ENCODE data around the gene CDHR2. TPM values are rescaled to one million over a fixed set of nuclear protein-coding genes. Genes with fewer than 3 reads are reported as not detected.

Gene CDHR2
- total RNA-seq, 1 donor from 2014 or later: not detected

DNA sequence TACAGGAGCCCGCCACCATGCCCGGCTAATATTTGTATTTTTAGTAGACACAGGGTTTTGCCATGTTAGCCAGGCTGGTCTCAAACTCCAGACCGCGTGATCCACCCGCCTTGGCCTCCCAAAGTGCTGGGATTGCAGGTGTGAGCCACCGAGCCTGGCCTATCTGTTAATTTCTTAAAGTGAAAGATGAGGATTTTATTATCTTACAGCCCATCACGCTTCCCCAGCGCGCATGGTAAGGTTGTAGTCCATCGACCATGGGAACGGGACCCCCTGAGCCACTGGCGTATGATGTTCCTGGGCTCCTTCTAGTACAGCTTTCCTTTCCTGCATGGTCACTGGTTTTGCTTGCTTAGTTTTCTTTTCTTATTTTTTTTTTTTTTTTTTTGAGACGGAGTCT lies 8.7 kb downstream of the CDHR2 start:
- H3K4me1 ChIP-seq: no peaks in the 10 kb centered on the region
- H3K27me3 ChIP-seq: no peaks in the 10 kb centered on the region
- H3K9me3 ChIP-seq: no peaks in the 10 kb centered on the region
- no peaks in the 10 kb centered on the region for H3K36me3 ChIP-seq
- TF ChIP-seq, protein P1, sequence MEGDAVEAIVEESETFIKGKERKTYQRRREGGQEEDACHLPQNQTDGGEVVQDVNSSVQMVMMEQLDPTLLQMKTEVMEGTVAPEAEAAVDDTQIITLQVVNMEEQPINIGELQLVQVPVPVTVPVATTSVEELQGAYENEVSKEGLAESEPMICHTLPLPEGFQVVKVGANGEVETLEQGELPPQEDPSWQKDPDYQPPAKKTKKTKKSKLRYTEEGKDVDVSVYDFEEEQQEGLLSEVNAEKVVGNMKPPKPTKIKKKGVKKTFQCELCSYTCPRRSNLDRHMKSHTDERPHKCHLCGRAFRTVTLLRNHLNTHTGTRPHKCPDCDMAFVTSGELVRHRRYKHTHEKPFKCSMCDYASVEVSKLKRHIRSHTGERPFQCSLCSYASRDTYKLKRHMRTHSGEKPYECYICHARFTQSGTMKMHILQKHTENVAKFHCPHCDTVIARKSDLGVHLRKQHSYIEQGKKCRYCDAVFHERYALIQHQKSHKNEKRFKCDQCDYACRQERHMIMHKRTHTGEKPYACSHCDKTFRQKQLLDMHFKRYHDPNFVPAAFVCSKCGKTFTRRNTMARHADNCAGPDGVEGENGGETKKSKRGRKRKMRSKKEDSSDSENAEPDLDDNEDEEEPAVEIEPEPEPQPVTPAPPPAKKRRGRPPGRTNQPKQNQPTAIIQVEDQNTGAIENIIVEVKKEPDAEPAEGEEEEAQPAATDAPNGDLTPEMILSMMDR (IDR thresholded peaks at IDR 0.05): no peak
- TF ChIP-seq POLR2AphosphoS5 (IDR thresholded peaks at IDR 0.05; ENCODE audit: insufficient read depth in 1 of 2, low read depth in 1 of 2) (no peak), POLR2A (IDR thresholded peaks at IDR 0.05) (no peak)
- intact Hi-C loops (cut with DNase I): no loop called here
- DNase-seq (ENCODE audit: extremely low spot score in 2 of 2): no peak
- no peak overlapping the region for H3K27ac ChIP-seq
- H3K4me3 ChIP-seq: no peak overlapping the region

GRCh38 chr5:176559683-176560082 lies 10.5 kb downstream of the CDHR2 start:
- TF ChIP-seq, protein P1 (IDR thresholded peaks at IDR 0.05): no peak
- TF ChIP-seq POLR2AphosphoS5 (IDR thresholded peaks at IDR 0.05; ENCODE audit: insufficient read depth in 1 of 2, low read depth in 1 of 2) (no peak), POLR2A (IDR thresholded peaks at IDR 0.05) (no peak)

DNA sequence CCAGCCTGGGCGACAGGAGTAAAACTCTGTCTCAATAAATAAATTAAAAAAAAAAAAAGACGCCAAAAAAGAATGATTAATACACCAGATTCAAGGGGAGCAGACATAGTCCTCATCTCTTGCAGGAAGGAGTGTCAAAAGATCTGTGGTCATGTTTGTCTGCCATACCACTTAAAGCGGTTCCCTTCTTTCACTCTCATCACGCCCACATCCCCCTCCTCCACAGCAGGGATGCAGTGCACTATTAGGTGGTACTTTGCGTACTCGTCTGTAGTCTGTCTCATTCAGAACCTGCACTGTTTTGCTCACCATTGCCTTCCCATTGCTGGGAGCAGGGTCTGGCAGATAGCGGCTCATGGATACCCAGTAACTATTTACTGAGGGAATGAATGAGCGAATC lies 11.2 kb downstream of the CDHR2 start:
- intact Hi-C loops (cut with DNase I): no loop called here
- no peak overlapping the region for H3K27ac ChIP-seq
- no peaks in the 10 kb centered on the region for H3K9me3 ChIP-seq
- TF ChIP-seq, protein P1 (IDR thresholded peaks at IDR 0.05): no peak
- TF ChIP-seq POLR2A (IDR thresholded peaks at IDR 0.05) (no peak), POLR2AphosphoS5 (IDR thresholded peaks at IDR 0.05; ENCODE audit: insufficient read depth in 1 of 2, low read depth in 1 of 2) (no peak)
- DNase-seq (ENCODE audit: extremely low spot score in 2 of 2): no peak
- no peaks in the 10 kb centered on the region for H3K4me1 ChIP-seq
- H3K36me3 ChIP-seq: no peaks in the 10 kb centered on the region
- H3K27me3 ChIP-seq: no peaks in the 10 kb centered on the region
- H3K4me3 ChIP-seq: no peak overlapping the region

More at GRCh38 chr5:176559683-176560082, 10.5 kb downstream of the CDHR2 start:
- H3K4me3 ChIP-seq: no peak overlapping the region
- H3K27ac ChIP-seq: no peak overlapping the region
- H3K27me3 ChIP-seq: no peaks in the 10 kb centered on the region
- H3K4me1 ChIP-seq: no peaks in the 10 kb centered on the region
- no peaks in the 10 kb centered on the region for H3K36me3 ChIP-seq
- DNase-seq (ENCODE audit: extremely low spot score in 2 of 2): no peak
- H3K9me3 ChIP-seq: no peaks in the 10 kb centered on the region
- intact Hi-C loops (cut with DNase I): no loop called here

DNA sequence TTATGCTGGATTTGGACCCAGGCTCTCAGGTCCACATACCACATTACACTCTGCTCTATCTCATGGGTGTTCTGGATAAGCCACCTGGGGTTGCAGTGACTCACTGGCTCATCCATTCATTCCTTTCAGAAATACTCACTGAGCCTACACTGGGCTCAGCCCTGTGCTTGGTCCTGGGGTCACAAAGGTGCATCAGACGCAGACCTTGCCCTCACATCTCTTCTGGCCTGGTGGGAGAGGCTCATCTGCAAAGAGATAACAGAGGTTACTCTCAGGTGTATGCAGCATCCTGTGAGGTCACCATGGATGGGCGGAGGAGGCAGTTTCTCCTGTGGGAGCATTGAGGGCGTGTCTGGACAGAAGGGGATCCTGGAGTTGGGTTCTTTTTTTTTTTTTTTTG lies 12.1 kb downstream of the CDHR2 start:
- Histone ChIP-seq H3K36me3 (no peaks in the 10 kb centered on the region), H3K4me3 (no peak overlapping the region), H3K9me3 (no peaks in the 10 kb centered on the region), H3K27me3 (no peaks in the 10 kb centered on the region), H3K27ac (no peak overlapping the region), H3K4me1 (no peaks in the 10 kb centered on the region)
- DNase-seq (ENCODE audit: extremely low spot score in 2 of 2): no peak
- TF ChIP-seq, protein P1 (IDR thresholded peaks at IDR 0.05): no peak
- no peak for TF ChIP-seq POLR2A (IDR thresholded peaks at IDR 0.05)
- no peak for TF ChIP-seq POLR2AphosphoS5 (IDR thresholded peaks at IDR 0.05; ENCODE audit: insufficient read depth in 1 of 2, low read depth in 1 of 2)
- intact Hi-C loops (cut with DNase I): no loop called here

DNA sequence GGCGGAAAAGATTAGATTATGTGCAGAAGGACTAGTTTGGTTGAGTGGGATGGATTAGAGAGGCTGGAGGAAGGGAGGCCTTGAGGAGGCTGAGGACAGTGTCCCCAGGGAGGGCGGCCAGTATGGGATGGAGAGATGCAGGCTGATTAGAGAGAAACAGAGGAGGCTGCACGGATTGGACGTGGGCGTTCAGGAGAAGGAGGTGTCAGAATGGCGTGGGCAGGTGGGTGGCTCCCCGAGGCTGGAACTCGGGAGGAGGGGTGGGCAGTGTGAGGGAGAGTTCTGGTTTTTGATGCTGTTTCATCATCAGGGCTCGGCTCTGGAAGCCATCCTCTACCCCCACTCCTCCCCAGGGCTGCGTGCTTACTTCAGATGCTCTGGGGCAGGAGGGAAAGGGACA lies 13.0 kb downstream of the CDHR2 start:
- no peaks in the 10 kb centered on the region for H3K27me3 ChIP-seq
- DNase-seq (ENCODE audit: extremely low spot score in 2 of 2): no peak
- H3K9me3 ChIP-seq: no peaks in the 10 kb centered on the region
- no peaks in the 10 kb centered on the region for H3K36me3 ChIP-seq
- no peaks in the 10 kb centered on the region for H3K4me1 ChIP-seq
- no peak overlapping the region for H3K27ac ChIP-seq
- no peak overlapping the region for H3K4me3 ChIP-seq
- TF ChIP-seq POLR2A (IDR thresholded peaks at IDR 0.05) (no peak), POLR2AphosphoS5 (IDR thresholded peaks at IDR 0.05; ENCODE audit: insufficient read depth in 1 of 2, low read depth in 1 of 2) (no peak)
- TF ChIP-seq, protein P1 (IDR thresholded peaks at IDR 0.05): no peak
- intact Hi-C loops (cut with DNase I): no loop called here
